ENCODE results near the gene NOL7. TPM values are rescaled to one million over a fixed set of nuclear protein-coding genes. Genes with fewer than 3 reads are reported as not detected.

The NOL7 gene
- total and polyA plus RNA-seq, 2 of the 8 experiments (the other 6 are each of a cell fraction or from before 2014, with no cell fraction given), result 16.4 to 70.4 TPM

Other genes with a start within 250 kb of the NOL7 start
- gene GFOD1, start 127.7 kb upstream of the NOL7 start, total RNA-seq (2021; fragmentation: NEBNext Ultra II Directional; extraction: Animal tissue kit (Norgen Biotek cat#: 25700)), result 8.5 and 8.8 TPM in 2 replicates
- gene GFOD1, start 127.7 kb upstream of the NOL7 start, polyA plus RNA-seq (2011; rRNA removed), result 2.5 and 3.4 TPM in 2 replicates
- 13.0 and 14.7 TPM in 2 replicates for gene SIRT5, start 40.7 kb upstream of the NOL7 start, total RNA-seq (2021; fragmentation: NEBNext Ultra II Directional; extraction: Animal tissue kit (Norgen Biotek cat#: 25700))
- gene SIRT5, start 40.7 kb upstream of the NOL7 start, polyA plus RNA-seq (2011; rRNA removed), result 7.4 and 8.0 TPM in 2 replicates
- gene RANBP9, start 96.5 kb downstream of the NOL7 start, total RNA-seq (2021; fragmentation: NEBNext Ultra II Directional; extraction: Animal tissue kit (Norgen Biotek cat#: 25700)), result 34.3 and 36.7 TPM in 2 replicates
- 8.0 and 13.0 TPM in 2 replicates for gene RANBP9, start 96.5 kb downstream of the NOL7 start, polyA plus RNA-seq (2011; rRNA removed)
- gene MCUR1, start 199.2 kb downstream of the NOL7 start, total RNA-seq (2021; fragmentation: NEBNext Ultra II Directional; extraction: Animal tissue kit (Norgen Biotek cat#: 25700)), result 35.9 and 37.3 TPM in 2 replicates
- gene MCUR1, start 199.2 kb downstream of the NOL7 start, polyA plus RNA-seq (2011; rRNA removed), result 7.0 and 9.6 TPM in 2 replicates